Neural cell (in vitro differentiated cells): ENCODE measurements around the gene SLC8A3. TPM values are rescaled to one million over a fixed set of nuclear protein-coding genes. Genes with fewer than 3 reads are reported as not detected.

Experiments used
- H2AFZ ChIP-seq: fragments of 200-600, 300-800 bp; sonication (generic), shearing (Covaris generic); 2 replicates; pipeline ENCODE4 v1.6.0; 2014; ENCODE audit warnings: low read depth, mild to moderate bottlenecking, antibody characterized with exemption, low read length, moderate library complexity
- H3F3A ChIP-seq: fragments of 200-600 bp; shearing (Covaris generic); 2 replicates; pipeline ENCODE4 v1.6.1; 2016; ENCODE audit warnings: mild to moderate bottlenecking, moderate library complexity, mixed read lengths, antibody characterized with exemption, low read length; ENCODE audit not compliant: insufficient read depth, poor library complexity, severe bottlenecking
- H3K27ac ChIP-seq: fragments of 200-600, 300-800 bp; sonication (generic), shearing (Covaris generic); 2 replicates; pipeline ENCODE4 v1.5.1; 2014; ENCODE audit warnings: mild to moderate bottlenecking, low read length, moderate library complexity
- H3K27me3 ChIP-seq: fragments of 300-800, 200-600 bp; sonication (generic), shearing (Covaris generic); 2 replicates; pipeline ENCODE4 v1.6.0; 2014; ENCODE audit warnings: mild to moderate bottlenecking, low read depth, low read length, moderate library complexity; ENCODE audit not compliant: insufficient read depth
- H3K36me3 ChIP-seq: fragments of 300-800, 200-600 bp; sonication (generic), shearing (Covaris generic); 2 replicates; pipeline ENCODE4 v1.5.1; 2014; ENCODE audit warnings: mild to moderate bottlenecking, antibody characterized with exemption, low read length, moderate library complexity; ENCODE audit not compliant: insufficient read depth
- H3K4me2 ChIP-seq: fragments of 300-800, 200-600 bp; sonication (generic), shearing (Covaris generic); 2 replicates; pipeline ENCODE4 v1.6.0; 2014; ENCODE audit warnings: mild to moderate bottlenecking, low read length
- H3K4me3 ChIP-seq: fragments of 300-800, 200-600 bp; sonication (generic), shearing (Covaris generic); 2 replicates; pipeline ENCODE4 v1.5.1; 2014; ENCODE audit warnings: mild to moderate bottlenecking, low read length, moderate library complexity
- H3K79me2 ChIP-seq: fragments of 200-600 bp; shearing (Covaris generic); replicated peaks from 2 replicates; pipeline ENCODE4 v1.6.0; 2014; ENCODE audit warnings: mild to moderate bottlenecking, low read length, moderate library complexity; ENCODE audit not compliant: insufficient read depth
- H3K9ac ChIP-seq: fragments of 300-800, 200-600 bp; sonication (generic), shearing (Covaris generic); 2 replicates; pipeline ENCODE4 v1.6.1; 2016; ENCODE audit warnings: mild to moderate bottlenecking, low read length, mixed read lengths
- H3K9me2 ChIP-seq: fragments of 200-600 bp; shearing (Covaris generic); 2 replicates; pipeline ENCODE4 v1.6.1; 2016; ENCODE audit warnings: mild to moderate bottlenecking, low read length, mixed read lengths; ENCODE audit not compliant: insufficient read depth
- H3K9me3 ChIP-seq: fragments of 200-600, 300-800 bp; sonication (generic), shearing (Covaris generic); 2 replicates; pipeline ENCODE4 v1.6.1; 2016; ENCODE audit warnings: mild to moderate bottlenecking, mixed run types, low read length, moderate library complexity, mixed read lengths
- H4K20me1 ChIP-seq: fragments of 200-600 bp; shearing (Covaris generic); 2 replicates; pipeline ENCODE4 v1.6.1; 2016; ENCODE audit warnings: mild to moderate bottlenecking, mixed run types; ENCODE audit not compliant: insufficient read depth
- CTCF ChIP-seq: fragments of 450-650 bp; IDR thresholded peaks from 2 replicates; pipeline ENCODE4 v1.5.1; 2014; ENCODE audit warnings: antibody characterized with exemption, mild to moderate bottlenecking, moderate library complexity; ENCODE audit not compliant: poor library complexity, severe bottlenecking
- EP300 ChIP-seq: fragments of 450-650 bp; conservative IDR thresholded peaks from 2 replicates; pipeline ENCODE4 v1.6.1; 2014; ENCODE audit warnings: antibody characterized with exemption, mild to moderate bottlenecking, moderate library complexity; ENCODE audit not compliant: poor library complexity, severe bottlenecking
- EZH2 ChIP-seq: fragments of 200-600, 300-800 bp; shearing (Covaris generic), sonication (generic); IDR thresholded peaks from 2 replicates; pipeline ENCODE4 v1.6.1; 2014; ENCODE audit warnings: antibody characterized with exemption, low read length, borderline replicate concordance, mild to moderate bottlenecking; ENCODE audit not compliant: insufficient read depth, poor library complexity, severe bottlenecking
- MXI1 ChIP-seq: fragments of 450-650 bp; conservative IDR thresholded peaks from 2 replicates; pipeline ENCODE4 v1.6.1; 2014; ENCODE audit warnings: antibody characterized with exemption, mild to moderate bottlenecking; ENCODE audit not compliant: poor library complexity, severe bottlenecking
- POLR2AphosphoS5 ChIP-seq: IDR thresholded peaks from 2 replicates; pipeline ENCODE4 v1.6.1; 2012
- RAD21 ChIP-seq: fragments of 450-650 bp; conservative IDR thresholded peaks from 2 replicates; pipeline ENCODE4 v1.6.1; 2014; ENCODE audit warnings: antibody characterized with exemption, mild to moderate bottlenecking, moderate library complexity
- SMC3 ChIP-seq: fragments of 450-650 bp; conservative IDR thresholded peaks from 2 replicates; pipeline ENCODE4 v1.6.1; 2014; ENCODE audit warnings: antibody characterized with exemption, mild to moderate bottlenecking, moderate library complexity; ENCODE audit not compliant: poor library complexity
- TAF1 ChIP-seq: IDR thresholded peaks from 2 replicates; pipeline ENCODE4 v1.6.1; 2012; ENCODE audit warnings: low read depth
- polyA plus RNA-seq: library from polyadenylated mRNA; depleted of rRNA; stranded (reverse); fragments of >200 nt; gene quantifications from 2 replicates; pipeline ENCODE4 v1.2.3, GENCODE V29; 2014
- TF ChIP-seq, protein P1 (sequence below): IDR thresholded peaks from 2 replicates; pipeline ENCODE4 v1.6.1; 2012; ENCODE audit warnings: borderline replicate concordance

SLC8A3 gene
- polyA plus RNA-seq, 1 donor from 2014 or later: 2.9 TPM

- H3K36me3 ChIP-seq: no peaks in the 10 kb centered on the region
- H3K9me2 ChIP-seq: no peaks in the 10 kb centered on the region
- H3F3A ChIP-seq: no peaks in the 10 kb centered on the region
- H3K27me3 ChIP-seq: no peaks in the 10 kb centered on the region
- H3K4me2 ChIP-seq: no peak overlapping the region
- H3K9ac ChIP-seq: no peak overlapping the region
- H3K27ac ChIP-seq: no peak overlapping the region
- H4K20me1 ChIP-seq: no peaks in the 10 kb centered on the region
- H3K79me2 ChIP-seq: no peaks in the 10 kb centered on the region
- TF ChIP-seq, protein P1, sequence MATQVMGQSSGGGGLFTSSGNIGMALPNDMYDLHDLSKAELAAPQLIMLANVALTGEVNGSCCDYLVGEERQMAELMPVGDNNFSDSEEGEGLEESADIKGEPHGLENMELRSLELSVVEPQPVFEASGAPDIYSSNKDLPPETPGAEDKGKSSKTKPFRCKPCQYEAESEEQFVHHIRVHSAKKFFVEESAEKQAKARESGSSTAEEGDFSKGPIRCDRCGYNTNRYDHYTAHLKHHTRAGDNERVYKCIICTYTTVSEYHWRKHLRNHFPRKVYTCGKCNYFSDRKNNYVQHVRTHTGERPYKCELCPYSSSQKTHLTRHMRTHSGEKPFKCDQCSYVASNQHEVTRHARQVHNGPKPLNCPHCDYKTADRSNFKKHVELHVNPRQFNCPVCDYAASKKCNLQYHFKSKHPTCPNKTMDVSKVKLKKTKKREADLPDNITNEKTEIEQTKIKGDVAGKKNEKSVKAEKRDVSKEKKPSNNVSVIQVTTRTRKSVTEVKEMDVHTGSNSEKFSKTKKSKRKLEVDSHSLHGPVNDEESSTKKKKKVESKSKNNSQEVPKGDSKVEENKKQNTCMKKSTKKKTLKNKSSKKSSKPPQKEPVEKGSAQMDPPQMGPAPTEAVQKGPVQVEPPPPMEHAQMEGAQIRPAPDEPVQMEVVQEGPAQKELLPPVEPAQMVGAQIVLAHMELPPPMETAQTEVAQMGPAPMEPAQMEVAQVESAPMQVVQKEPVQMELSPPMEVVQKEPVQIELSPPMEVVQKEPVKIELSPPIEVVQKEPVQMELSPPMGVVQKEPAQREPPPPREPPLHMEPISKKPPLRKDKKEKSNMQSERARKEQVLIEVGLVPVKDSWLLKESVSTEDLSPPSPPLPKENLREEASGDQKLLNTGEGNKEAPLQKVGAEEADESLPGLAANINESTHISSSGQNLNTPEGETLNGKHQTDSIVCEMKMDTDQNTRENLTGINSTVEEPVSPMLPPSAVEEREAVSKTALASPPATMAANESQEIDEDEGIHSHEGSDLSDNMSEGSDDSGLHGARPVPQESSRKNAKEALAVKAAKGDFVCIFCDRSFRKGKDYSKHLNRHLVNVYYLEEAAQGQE: no peak
- TF ChIP-seq POLR2AphosphoS5 (no peak), RAD21 (no peak), EZH2 (no peak), SMC3 (no peak), TAF1 (no peak), EP300 (no peak), CTCF (no peak), MXI1 (no peak)
- no peaks in the 10 kb centered on the region for H3K9me3 ChIP-seq
- H3K4me3 ChIP-seq: no peak overlapping the region
- no peak overlapping the region for H2AFZ ChIP-seq
These were observed 180.2 kb downstream of the SLC8A3 start for GRCh38 chr14:70008284-70009262.

- no peaks in the 10 kb centered on the region for H3K36me3 ChIP-seq
- no peaks in the 10 kb centered on the region for H3K79me2 ChIP-seq
- H2AFZ ChIP-seq: no peak overlapping the region
- H4K20me1 ChIP-seq: no peaks in the 10 kb centered on the region
- H3K4me2 ChIP-seq: no peak overlapping the region
- H3K27me3 ChIP-seq: no peaks in the 10 kb centered on the region
- H3K9me3 ChIP-seq: no peaks in the 10 kb centered on the region
- H3F3A ChIP-seq: no peaks in the 10 kb centered on the region
- H3K9me2 ChIP-seq: no peaks in the 10 kb centered on the region
- no peak overlapping the region for H3K9ac ChIP-seq
- TF ChIP-seq RAD21 (no peak), EZH2 (no peak), SMC3 (no peak), POLR2AphosphoS5 (no peak), MXI1 (no peak), TAF1 (no peak), EP300 (no peak), CTCF (no peak)
- TF ChIP-seq, protein P1: no peak
- no peak overlapping the region for H3K4me3 ChIP-seq
- no peak overlapping the region for H3K27ac ChIP-seq
These were observed 182.1 kb downstream of the SLC8A3 start for GRCh38 chr14:70006699-70007098.
